H1 (cell line): Measurements from ENCODE around the gene CAPN2. TPM values are rescaled to one million over a fixed set of nuclear protein-coding genes. Genes with fewer than 3 reads are reported as not detected.

Experiments
- CTCF ChIA-PET: fragments of 300-600 bp; sonication (Branson Sonifier 250); formaldehyde crosslinking; loops from one replicate; lab custom pipeline; 2021; ENCODE audit not compliant: partially characterized antibody; lab: Charles Lee
- POLR2A ChIA-PET: fragments of 300-600 bp; sonication (Branson Sonifier 250); formaldehyde crosslinking; loops from one replicate; lab custom pipeline; 2021; ENCODE audit warnings: inconsistent platforms; ENCODE audit not compliant: partially characterized antibody; lab: Charles Lee
- DNase-seq, 2 experiments: peaks; one replicate each; pipeline versions ENCODE4 v3.0.0 to v3.0.0-alpha.2; 2010 to 2022; ENCODE audit warnings: low spot score in 2 of 2, low read depth in 1 of 2, mixed read lengths in 1 of 2
- FAIRE-seq: peaks from 2 replicates; lab custom pipeline; 2011; peaks lifted over from hg19 to GRCh38; lab: Jason Lieb, UNC
- H2AFZ ChIP-seq: 2 replicates; pipeline ENCODE4 v1.8.1; 2012; ENCODE audit warnings: low read length, inconsistent platforms
- H2AK5ac ChIP-seq: 2 replicates; pipeline ENCODE4 v1.6.1; 2013; ENCODE audit warnings: low read depth, low read length
- H2BK120ac ChIP-seq: replicated peaks from 2 replicates; pipeline ENCODE3; 2013; ENCODE audit warnings: low read depth, low read length, inconsistent platforms
- H2BK12ac ChIP-seq: 2 replicates; pipeline ENCODE4 v1.6.1; 2013; ENCODE audit warnings: low read depth, low read length
- H2BK15ac ChIP-seq: 2 replicates; pipeline ENCODE4 v1.6.1; 2013; ENCODE audit warnings: low read length
- H2BK20ac ChIP-seq: 2 replicates; pipeline ENCODE4 v1.6.1; 2013; ENCODE audit warnings: low read length
- H2BK5ac ChIP-seq: 2 replicates; pipeline ENCODE4 v1.6.1; 2013; ENCODE audit warnings: low read depth, low read length
- H3K14ac ChIP-seq: 2 replicates; pipeline ENCODE4 v1.6.1; 2013; ENCODE audit warnings: inconsistent platforms; ENCODE audit not compliant: insufficient read length
- H3K18ac ChIP-seq: 2 replicates; pipeline ENCODE4 v1.6.1; 2013; ENCODE audit warnings: low read length; ENCODE audit errors: extremely low read depth
- H3K23ac ChIP-seq: 2 replicates; pipeline ENCODE4 v1.6.1; 2013; ENCODE audit warnings: inconsistent platforms; ENCODE audit not compliant: insufficient read length
- H3K23me2 ChIP-seq: 2 replicates; pipeline ENCODE4 v1.6.1; 2013; ENCODE audit warnings: low read depth, low read length
- H3K27ac ChIP-seq: 2 replicates; pipeline ENCODE4 v1.6.1; 2011; ENCODE audit warnings: low read depth, low read length, inconsistent platforms
- H3K27me3 ChIP-seq, 4 experiments: replicated peaks in 1 of 4; 1 replicate in 1 of 4; 2 replicates in 3 of 4; pipeline versions ENCODE4 v1.6.1 to v1.8.1; 2011 to 2013; ENCODE audit warnings: low read length in 3 of 4, mild to moderate bottlenecking in 3 of 4, inconsistent platforms in 2 of 4, mixed read lengths in 2 of 4, moderate library complexity in 1 of 4; ENCODE audit not compliant: control insufficient read depth in 3 of 4, insufficient read depth in 3 of 4; ENCODE audit errors: extremely low read depth in 1 of 4
- H3K36me3 ChIP-seq, 4 experiments: 2 replicates each; pipeline versions ENCODE4 v1.6.1 to v1.8.1; 2011 to 2013; ENCODE audit warnings: mild to moderate bottlenecking in 4 of 4, low read length in 3 of 4, moderate library complexity in 2 of 4, control low read depth in 1 of 4, inconsistent platforms in 1 of 4; ENCODE audit not compliant: insufficient read depth in 4 of 4, control insufficient read depth in 2 of 4
- H3K4ac ChIP-seq: replicated peaks from 2 replicates; pipeline ENCODE3; 2013; ENCODE audit warnings: low read length, low read depth, mixed read lengths, inconsistent platforms; ENCODE audit not compliant: insufficient read length
- H3K4me1 ChIP-seq, 4 experiments: replicated peaks in 1 of 4; 1 replicate in 1 of 4; 2 replicates in 3 of 4; pipeline versions ENCODE4 v1.6.1 to v1.8.1; 2011 to 2013; ENCODE audit warnings: low read length in 3 of 4, inconsistent platforms in 2 of 4, mixed read lengths in 1 of 4; ENCODE audit not compliant: insufficient read depth in 4 of 4, control insufficient read depth in 3 of 4
- H3K4me2 ChIP-seq, 2 experiments: 2 replicates each; pipeline versions ENCODE4 v1.6.1 to v1.8.1; 2011 to 2013; ENCODE audit warnings: low read depth in 2 of 2, low read length in 2 of 2, control low read depth in 1 of 2, inconsistent platforms in 1 of 2, mild to moderate bottlenecking in 1 of 2; ENCODE audit not compliant: insufficient read depth in 1 of 2
- H3K4me3 ChIP-seq, 4 experiments: fragments of 200-600, 300-600 bp in 1 of 4; sonication (generic), shearing (Covaris generic), sonication (Bioruptor Twin) in 1 of 4; 2 replicates each; pipeline versions ENCODE4 v1.5.1 to v1.8.1; 2011 to 2016; ENCODE audit warnings: low read length in 4 of 4, low read depth in 3 of 4, control low read depth in 2 of 4, inconsistent platforms in 2 of 4, mild to moderate bottlenecking in 2 of 4, mixed read lengths in 1 of 4, moderate library complexity in 1 of 4; ENCODE audit not compliant: insufficient read depth in 2 of 4; ENCODE audit errors: extremely low read depth in 1 of 4
- H3K56ac ChIP-seq: replicated peaks from 2 replicates; pipeline ENCODE3; 2013; ENCODE audit warnings: low read depth, mild to moderate bottlenecking, mixed read lengths, low read length, inconsistent platforms; ENCODE audit not compliant: insufficient read length
- H3K79me1 ChIP-seq: 2 replicates; pipeline ENCODE4 v1.6.1; 2013; ENCODE audit warnings: low read depth, low read length, control low read depth
- H3K79me2 ChIP-seq, 2 experiments: 2 replicates each; pipeline versions ENCODE4 v1.6.1 to v1.8.1; 2012 to 2013; ENCODE audit warnings: low read length in 2 of 2, mild to moderate bottlenecking in 2 of 2, inconsistent platforms in 1 of 2; ENCODE audit not compliant: insufficient read depth in 2 of 2, control insufficient read depth in 1 of 2
- H3K9ac ChIP-seq, 4 experiments: replicated peaks in 1 of 4; 1 replicate in 1 of 4; 2 replicates in 3 of 4; pipeline versions ENCODE4 v1.6.1 to v1.8.1; 2011 to 2013; ENCODE audit warnings: low read depth in 3 of 4, low read length in 3 of 4, control low read depth in 2 of 4, mild to moderate bottlenecking in 2 of 4, moderate library complexity in 2 of 4, inconsistent platforms in 1 of 4; ENCODE audit errors: extremely low read depth in 1 of 4
- H3K9me3 ChIP-seq, 2 experiments: 2 replicates each; pipeline versions ENCODE4 v1.6.1 to v1.8.1; 2012 to 2013; ENCODE audit warnings: mild to moderate bottlenecking in 2 of 2, moderate library complexity in 2 of 2, control low read depth in 1 of 2, inconsistent platforms in 1 of 2, low read depth in 1 of 2, low read length in 1 of 2, mixed read lengths in 1 of 2; ENCODE audit not compliant: insufficient read depth in 2 of 2
- H4K20me1 ChIP-seq, 2 experiments: replicated peaks in 1 of 2; 2 replicates each; pipeline versions ENCODE3 to v1.8.1; 2011 to 2013; ENCODE audit warnings: inconsistent platforms in 2 of 2, low read length in 2 of 2, mild to moderate bottlenecking in 1 of 2; ENCODE audit not compliant: insufficient read depth in 2 of 2, control insufficient read depth in 1 of 2
- H4K5ac ChIP-seq: 2 replicates; pipeline ENCODE4 v1.6.1; 2013; ENCODE audit warnings: low read length, low read depth, mixed read lengths, inconsistent platforms; ENCODE audit not compliant: insufficient read length
- H4K8ac ChIP-seq: 2 replicates; pipeline ENCODE4 v1.8.0; 2013; ENCODE audit warnings: mild to moderate bottlenecking, moderate library complexity, low read length, inconsistent platforms; ENCODE audit not compliant: insufficient read depth; ENCODE audit errors: extremely low read depth
- H4K91ac ChIP-seq: replicated peaks from 2 replicates; pipeline ENCODE3; 2013; ENCODE audit warnings: low read length, mixed read lengths, inconsistent platforms; ENCODE audit not compliant: insufficient read length
- BACH1 ChIP-seq: IDR thresholded peaks from 2 replicates; pipeline ENCODE4 v1.6.1; 2012; ENCODE audit warnings: low read length, improper control_type of control experiment
- HDAC6 ChIP-seq: IDR thresholded peaks from one replicate; pipeline ENCODE4 v1.7.1; 2012; ENCODE audit warnings: low read depth, mild to moderate bottlenecking, inconsistent platforms, low read length, moderate library complexity
- JUN ChIP-seq: IDR thresholded peaks from 2 replicates; pipeline ENCODE4 v1.6.1; 2011; ENCODE audit warnings: low read depth, mild to moderate bottlenecking, improper control_type of control experiment, low read length
- RBBP5 ChIP-seq: IDR thresholded peaks from 2 replicates; pipeline ENCODE4 v1.7.1; 2012; ENCODE audit warnings: low read depth, mild to moderate bottlenecking, inconsistent platforms, low read length, moderate library complexity, borderline replicate concordance
- SIRT6 ChIP-seq: IDR thresholded peaks from one replicate; pipeline ENCODE4 v1.7.1; 2012; ENCODE audit warnings: low read length, inconsistent platforms
- SP1 ChIP-seq: IDR thresholded peaks from 2 replicates; pipeline ENCODE4 v1.6.1; 2011; ENCODE audit warnings: low read depth, low read length
- ZNF274 ChIP-seq: IDR thresholded peaks from 2 replicates; pipeline ENCODE4 v1.7.0; 2012; ENCODE audit warnings: low read length, borderline replicate concordance; ENCODE audit errors: extremely low read depth
- WGBS, 2 experiments: shearing (Covaris generic) in 1 of 2; methylation state at CpG; one replicate each; pipeline versions ENCODE4 v1.1.6 to v1.1.7; 2013 to 2015; ENCODE audit warnings: low lambda C conversion rate in 2 of 2, mixed read lengths in 2 of 2, inconsistent platforms in 1 of 2, low coverage in 1 of 2, missing lambda C conversion rate in 1 of 2; ENCODE audit not compliant: insufficient replicate concordance in 2 of 2, insufficient coverage in 1 of 2, insufficient read length in 1 of 2; ENCODE audit errors: extremely low coverage in 1 of 2, missing lambda C conversion rate in 1 of 2; 5-methylcytosine and 5-hydroxymethylcytosine counted together
- polyA plus RNA-seq, 7 experiments: library from polyadenylated mRNA; depleted of rRNA in 3 of 7; stranded (reverse) in 5 of 7; unstranded in 2 of 7; fragments of >200 nt in 5 of 7; fragments of 200-250 nt in 2 of 7; gene quantifications; 1 replicate in 5 of 7; 2 replicates in 1 of 7; 4 replicates in 1 of 7; pipeline versions ENCODE4 v1.2.1 to v1.2.3, GENCODE V29; 2011 to 2013; ENCODE audit warnings: missing spikeins in 2 of 7, mixed read lengths in 2 of 7
- total RNA-seq: library from RNA; stranded (reverse); fragmentation: NEBNext Ultra II Directional; extraction: Animal tissue kit (Norgen Biotek cat#: 25700); gene quantifications from 2 replicates; pipeline ENCODE4 v1.2.1, GENCODE V29; 2021

Gene CAPN2
- total and polyA plus RNA-seq, 2 of the 8 experiments (the other 6 are each of a cell fraction or from before 2014, with no cell fraction given), result 9.2 to 10.3 TPM

DNA sequence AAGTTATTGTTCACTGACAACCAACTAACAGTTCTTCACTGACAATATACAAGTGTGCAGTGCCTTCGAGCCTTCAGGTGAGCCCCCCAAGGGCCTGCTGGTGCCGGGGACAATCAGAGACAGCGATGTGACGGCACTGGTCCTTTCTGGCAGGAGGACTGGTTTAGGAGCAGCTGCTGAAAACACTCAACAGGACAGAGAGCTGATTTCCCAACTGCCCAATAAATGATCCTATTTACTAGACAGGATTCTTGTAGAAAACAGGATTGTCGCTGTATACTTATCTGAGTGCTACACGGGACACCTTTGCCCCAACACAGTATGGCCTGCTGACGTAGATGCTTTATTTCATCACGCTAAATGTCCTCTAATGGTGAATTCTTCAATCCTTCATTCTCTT lies 68.0 kb downstream of the CAPN2 start:
- H3K27ac ChIP-seq, result no peak overlapping the region
- no peaks in the 10 kb centered on the region for H3K9me3 ChIP-seq
- ChIA-PET CTCF (interaction anchor here (0.7 to 1.9 kb wide), 7 partner anchors 8 to 223 kb away, joined by 3 to 6 read pairs (median 3); no protein-coding TSS in a partner anchor), POLR2A (interaction anchor here (1.0 kb wide), 1 partner anchor 66 kb away, joined by 3 read pairs; the partner anchor contains the start of gene TP53BP2)
- no peak overlapping the region for H3K4me3 ChIP-seq
- TF ChIP-seq JUN (no peak), SP1 (no peak), BACH1 (no peak), HDAC6 (no peak), SIRT6 (no peak), ZNF274 (no peak), RBBP5 (no peak)
- H2BK120ac ChIP-seq, result no peak overlapping the region
- no peak overlapping the region for H2BK5ac ChIP-seq
- H3K23me2 ChIP-seq, result no peaks in the 10 kb centered on the region
- H2BK15ac ChIP-seq, result no peak overlapping the region
- no peak for DNase-seq
- H3K79me1 ChIP-seq, result no peaks in the 10 kb centered on the region
- peaks cover 19 to 64% (median 33%) of the 10 kb centered on the region in 4 experiments for H3K36me3 ChIP-seq
- no peaks in the 10 kb centered on the region for H3K27me3 ChIP-seq
- no peak overlapping the region for H3K9ac ChIP-seq
- no peak overlapping the region for H2AK5ac ChIP-seq
- H3K56ac ChIP-seq, result no peak overlapping the region
- no peaks in the 10 kb centered on the region for H4K20me1 ChIP-seq
- no peaks in the 10 kb centered on the region for H3K79me2 ChIP-seq
- H3K18ac ChIP-seq, result no peak overlapping the region
- no peak overlapping the region for H4K8ac ChIP-seq
- no peak overlapping the region for H4K91ac ChIP-seq
- no peak overlapping the region for H2AFZ ChIP-seq
- no peak for FAIRE-seq
- H2BK20ac ChIP-seq, result no peak overlapping the region
- H2BK12ac ChIP-seq, result no peak overlapping the region
- 90% methylated on average over 8 of the region's 8 CpGs; no CpG with 5 or more reads in 1 of the 2 experiments for whole genome bisulfite sequencing, 2 experiments
- no peak overlapping the region for H3K14ac ChIP-seq
- no peak overlapping the region for H4K5ac ChIP-seq
- no peaks in the 10 kb centered on the region for H3K4me1 ChIP-seq
- no peak overlapping the region for H3K23ac ChIP-seq
- no peak overlapping the region for H3K4me2 ChIP-seq
- no peak overlapping the region for H3K4ac ChIP-seq
